GM19025 (cell line): ENCODE results near the gene WDR76.
"Not testable (repeated sequence)": the region's sequence is repeated elsewhere in the genome, so short reads cannot be mapped to it uniquely, and the experiment has no call there.

Experiments used
- ATAC-seq: cut with Tn5 transposase; IDR thresholded peaks from one replicate; pipeline ENCODE4 v1.9.1; 2021; ENCODE audit warnings: mild to moderate bottlenecking, low read depth, moderate library complexity; ENCODE audit not compliant: unreplicated experiment

The WDR76 gene

GRCh38 chr15:43826508-43827341 lies at the start of gene WDR76:
WDR76 (plus strand) TSS chr15:43827002; CDS start chr15:43827033, 31 bp downstream.
- ATAC-seq, result peak; percentile 62

GRCh38 chr15:43777267-43777914 lies 49.4 kb upstream of the WDR76 start:
- ATAC-seq, result peak; percentile 38

GRCh38 chr15:43779016-43779415 lies 47.8 kb upstream of the WDR76 start:
- no peak for ATAC-seq

- ATAC-seq, result no peak
Measured at GRCh38 chr15:43789409-43789808, 37.4 kb upstream of the WDR76 start.

GRCh38 chr15:43791993-43792760 lies 34.6 kb upstream of the WDR76 start, which contains the start of gene SERF2:
SERF2 (plus strand) TSS chr15:43792320; CDS start chr15:43792377, 57 bp downstream.
- ATAC-seq, result peak; percentile 86

- no peak for ATAC-seq
Measured at GRCh38 chr15:43792761-43793476, 33.9 kb upstream of the WDR76 start.

- ATAC-seq, result no peak
Measured at GRCh38 chr15:43793647-43794046, 33.2 kb upstream of the WDR76 start.

- ATAC-seq, result no peak
Measured at GRCh38 chr15:43794269-43795037, 32.3 kb upstream of the WDR76 start.

- no peak for ATAC-seq
Measured at GRCh38 chr15:43795197-43795596, 31.6 kb upstream of the WDR76 start.

GRCh38 chr15:43795997-43796396 lies 30.8 kb upstream of the WDR76 start:
- ATAC-seq, result no peak

GRCh38 chr15:43796566-43796965 lies 30.2 kb upstream of the WDR76 start:
- no peak for ATAC-seq

GRCh38 chr15:43799209-43799944 lies 27.4 kb upstream of the WDR76 start:
- ATAC-seq, result no peak

GRCh38 chr15:43799945-43800285 lies 26.9 kb upstream of the WDR76 start, which contains the start of gene SERINC4:
SERINC4 (minus strand) TSS chr15:43800220; CDS start chr15:43799986, 234 bp downstream.
- no peak for ATAC-seq

GRCh38 chr15:43800286-43801141 lies 26.3 kb upstream of the WDR76 start, which contains the start of gene HYPK:
HYPK (plus strand) TSS chr15:43800599; CDS start chr15:43800623, 24 bp downstream.
- peak; percentile 89 for ATAC-seq

- not testable (repeated sequence) for ATAC-seq
Measured at GRCh38 chr15:43802676-43803075, 24.1 kb upstream of the WDR76 start.

GRCh38 chr15:43808435-43808950 lies 18.3 kb upstream of the WDR76 start:
- no peak for ATAC-seq

GRCh38 chr15:43808960-43809678 lies 17.7 kb upstream of the WDR76 start:
- no peak for ATAC-seq
